Stromal cell of bone marrow (primary cell): Measurements from ENCODE around the gene CLSTN3.

Source experiments
- DNase-seq: peaks from one replicate; pipeline ENCODE4 v3.0.0-alpha.2; 2012; ENCODE audit warnings: low read depth

CLSTN3 gene

GRCh38 chr12:7127916-7128626 is 2.1 kb upstream of the CLSTN3 start:
- DNase-seq: no peak

GRCh38 chr12:7128681-7129286 is 1.4 kb upstream of the CLSTN3 start, which contains the start of gene RBP5:
Gene RBP5 (minus strand): TSS chr12:7128889. CDS start chr12:7128775, 114 bp downstream.
- DNase-seq: no peak

GRCh38 chr12:7129287-7129871 is 792 bp upstream of the CLSTN3 start:
- no peak for DNase-seq

GRCh38 chr12:7130701-7131501 is 730 bp downstream of the CLSTN3 start:
- DNase-seq: peak; percentile 14

- DNase-seq: no peak
These were observed 1.3 kb downstream of the CLSTN3 start for GRCh38 chr12:7131502-7131866.

GRCh38 chr12:7134396-7135166 is 4.4 kb downstream of the CLSTN3 start:
- no peak for DNase-seq

GRCh38 chr12:7136071-7136470 is 5.9 kb downstream of the CLSTN3 start:
- no peak for DNase-seq

- no peak for DNase-seq
These were observed 6.5 kb downstream of the CLSTN3 start for GRCh38 chr12:7136676-7137075.

- no peak for DNase-seq
These were observed 7.7 kb downstream of the CLSTN3 start for GRCh38 chr12:7137908-7138307.

GRCh38 chr12:7139200-7139599 is 9.0 kb downstream of the CLSTN3 start:
- no peak for DNase-seq

GRCh38 chr12:7141351-7142005 is 11.3 kb downstream of the CLSTN3 start:
- no peak for DNase-seq

- DNase-seq: peak; percentile 21
These were observed 12.0 kb downstream of the CLSTN3 start for GRCh38 chr12:7142056-7142644.

- DNase-seq: no peak
These were observed 12.8 kb downstream of the CLSTN3 start for GRCh38 chr12:7142809-7143465.

- no peak for DNase-seq
These were observed 13.4 kb downstream of the CLSTN3 start for GRCh38 chr12:7143564-7143963.

- DNase-seq: peak; percentile 31
These were observed 14.4 kb downstream of the CLSTN3 start for GRCh38 chr12:7144414-7145120.

- no peak for DNase-seq
These were observed 15.5 kb downstream of the CLSTN3 start for GRCh38 chr12:7145671-7146070.

- no peak for DNase-seq
These were observed 16.1 kb downstream of the CLSTN3 start for GRCh38 chr12:7146228-7146627.

GRCh38 chr12:7146906-7147305 is 16.7 kb downstream of the CLSTN3 start:
- DNase-seq: no peak

GRCh38 chr12:7150356-7150755 is 20.2 kb downstream of the CLSTN3 start:
- no peak for DNase-seq

GRCh38 chr12:7150841-7151240 is 20.7 kb downstream of the CLSTN3 start:
- no peak for DNase-seq
